Kidney (tissue), 14 donors: ENCODE results near the gene RNASEH2A. TPM values are rescaled to one million over a fixed set of nuclear protein-coding genes. Genes with fewer than 3 reads are reported as not detected.

Source experiments
- DNase-seq, 5 donors: peaks; one replicate each; pipeline ENCODE4 v3.0.0-alpha.2; 2013 to 2020
- FAIRE-seq: peaks from 2 replicates; lab custom pipeline; 2012; peaks lifted over from hg19 to GRCh38; lab: Jason Lieb, UNC
- H3K27ac ChIP-seq, 2 donors: one replicate each; pipeline ENCODE4 v1.7.0; 2013; ENCODE audit warnings: low read depth in 2 of 2, low read length in 2 of 2, inconsistent platforms in 1 of 2
- H3K27me3 ChIP-seq: one replicate; pipeline ENCODE4 v1.7.1; 2013; ENCODE audit warnings: low read length, inconsistent platforms; ENCODE audit not compliant: control insufficient read depth, insufficient read depth
- H3K36me3 ChIP-seq, 3 donors: one replicate each; pipeline versions ENCODE4 v1.7.0 to v1.7.1; 2013; ENCODE audit warnings: low read length in 3 of 3, control low read depth in 1 of 3, inconsistent platforms in 1 of 3; ENCODE audit not compliant: insufficient read depth in 3 of 3, control insufficient read depth in 2 of 3
- H3K4me1 ChIP-seq, 3 donors: one replicate each; pipeline versions ENCODE4 v1.7.0 to v1.7.1; 2013; ENCODE audit warnings: low read length in 3 of 3, inconsistent platforms in 1 of 3, low read depth in 1 of 3; ENCODE audit not compliant: control insufficient read depth in 2 of 3, insufficient read depth in 2 of 3
- H3K4me3 ChIP-seq, 3 donors: one replicate each; pipeline versions ENCODE4 v1.7.0 to v1.8.1; 2013; ENCODE audit warnings: low read length in 3 of 3, control low read depth in 1 of 3, inconsistent platforms in 1 of 3
- H3K9ac ChIP-seq, 3 donors: one replicate each; pipeline versions ENCODE4 v1.7.0 to v1.7.1; 2013; ENCODE audit warnings: low read length in 3 of 3, control low read depth in 1 of 3, inconsistent platforms in 1 of 3
- H3K9me3 ChIP-seq, 3 donors: one replicate each; pipeline versions ENCODE4 v1.7.0 to v1.7.1; 2013; ENCODE audit warnings: low read length in 3 of 3, control low read depth in 1 of 3, inconsistent platforms in 1 of 3; ENCODE audit not compliant: control insufficient read depth in 2 of 3, insufficient read depth in 1 of 3
- CTCF ChIP-seq: IDR thresholded peaks from 3 replicates; pipeline ENCODE4 v1.5.1; 2012; ENCODE audit warnings: mild to moderate bottlenecking, moderate library complexity, borderline replicate concordance; ENCODE audit not compliant: insufficient read depth; ENCODE audit errors: extremely low read depth
- intact Hi-C: fragments of 100-400 bp; cut with DNase I; formaldehyde crosslinking; loops from one replicate; pipeline ENCODE4 v1.11.1; 2022
- polyA plus RNA-seq: library from polyadenylated mRNA; stranded (reverse); fragments of 350-450 nt; fragmentation: Illumina TruSeq; extraction: RNeasy Lipid Tissue Mini Kit (QIAGEN cat#74804); gene quantifications from one replicate; pipeline ENCODE4 v1.2.3, GENCODE V29; 2014; ENCODE audit warnings: low read depth, low replicate concordance; ENCODE audit not compliant: insufficient read depth
- total RNA-seq: library from RNA; stranded (reverse); fragmentation: NEBNext Ultra II Directional; extraction: Animal tissue kit (Norgen Biotek cat#: 25700); gene quantifications from one replicate; pipeline ENCODE4 v1.2.1, GENCODE V29; 2021
- donor health status: control.
- donor health status: control.
- donor health status: control.
- donor health status: control.
- donor health status: control.
- donor health status: DM: yes; HTN: yes; CAD: no.
- donor health status: Normal renal cell carcinoma (clear cell type).

RNASEH2A gene
- total and polyA plus RNA-seq, 2 donors from 2014 or later, result 1.3 to 7.9 TPM

- H3K9me3 ChIP-seq, result no peaks in the 10 kb centered on the region
- peak within 1 kb of the TSS; percentile 77 to 97 (median 96) for H3K4me3 ChIP-seq
- intact Hi-C loops, result loop anchor here (10.0 kb wide), 1 partner anchor 117 kb away; no protein-coding TSS in a partner anchor
- H3K4me1 ChIP-seq, result peaks cover 3 to 33% (median 20%) of the 10 kb centered on the region in 3 donors
- peak within 1 kb of the TSS; percentile 100 for H3K27ac ChIP-seq
- FAIRE-seq (no peak), DNase-seq (peak; percentile 94 to 100 (median 96))
- no peak for TF ChIP-seq CTCF
- H3K9ac ChIP-seq, result peak within 1 kb of the TSS; percentile 60 to 100 (median 100)
- H3K36me3 ChIP-seq, result no peaks in the 10 kb centered on the region
- H3K27me3 ChIP-seq, result no peaks in the 10 kb centered on the region
These were observed 14.9 kb upstream of the RNASEH2A start, which contains the start of gene JUNB for GRCh38 chr19:12791345-12792050. Gene JUNB, plus strand, starts transcription at chr19:12791486. Its CDS starts 286 bp downstream, at chr19:12791772.

DNA sequence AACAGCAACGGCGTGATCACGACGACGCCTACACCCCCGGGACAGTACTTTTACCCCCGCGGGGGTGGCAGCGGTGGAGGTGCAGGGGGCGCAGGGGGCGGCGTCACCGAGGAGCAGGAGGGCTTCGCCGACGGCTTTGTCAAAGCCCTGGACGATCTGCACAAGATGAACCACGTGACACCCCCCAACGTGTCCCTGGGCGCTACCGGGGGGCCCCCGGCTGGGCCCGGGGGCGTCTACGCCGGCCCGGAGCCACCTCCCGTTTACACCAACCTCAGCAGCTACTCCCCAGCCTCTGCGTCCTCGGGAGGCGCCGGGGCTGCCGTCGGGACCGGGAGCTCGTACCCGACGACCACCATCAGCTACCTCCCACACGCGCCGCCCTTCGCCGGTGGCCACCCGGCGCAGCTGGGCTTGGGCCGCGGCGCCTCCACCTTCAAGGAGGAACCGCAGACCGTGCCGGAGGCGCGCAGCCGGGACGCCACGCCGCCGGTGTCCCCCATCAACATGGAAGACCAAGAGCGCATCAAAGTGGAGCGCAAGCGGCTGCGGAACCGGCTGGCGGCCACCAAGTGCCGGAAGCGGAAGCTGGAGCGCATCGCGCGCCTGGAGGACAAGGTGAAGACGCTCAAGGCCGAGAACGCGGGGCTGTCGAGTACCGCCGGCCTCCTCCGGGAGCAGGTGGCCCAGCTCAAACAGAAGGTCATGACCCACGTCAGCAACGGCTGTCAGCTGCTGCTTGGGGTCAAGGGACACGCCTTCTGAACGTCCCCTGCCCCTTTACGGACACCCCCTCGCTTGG lies 14.1 kb upstream of the RNASEH2A start:
- Histone ChIP-seq H3K4me1 (peaks cover 3 to 27% (median 20%) of the 10 kb centered on the region in 3 donors), H3K9ac (peak overlapping the region; percentile 60 to 100 (median 100)), H3K9me3 (no peaks in the 10 kb centered on the region), H3K4me3 (peak overlapping the region; percentile 77 to 97 (median 96)), H3K27ac (peak overlapping the region; percentile 100), H3K27me3 (no peaks in the 10 kb centered on the region), H3K36me3 (peaks cover 0 to 5% (median 0%) of the 10 kb centered on the region in 3 donors)
- TF ChIP-seq CTCF, result no peak
- DNase-seq (peak; percentile 70 to 94 (median 85)), FAIRE-seq (no peak)
- intact Hi-C loops, result loop anchor here (10.0 kb wide), 1 partner anchor 117 kb away; no protein-coding TSS in a partner anchor

DNA sequence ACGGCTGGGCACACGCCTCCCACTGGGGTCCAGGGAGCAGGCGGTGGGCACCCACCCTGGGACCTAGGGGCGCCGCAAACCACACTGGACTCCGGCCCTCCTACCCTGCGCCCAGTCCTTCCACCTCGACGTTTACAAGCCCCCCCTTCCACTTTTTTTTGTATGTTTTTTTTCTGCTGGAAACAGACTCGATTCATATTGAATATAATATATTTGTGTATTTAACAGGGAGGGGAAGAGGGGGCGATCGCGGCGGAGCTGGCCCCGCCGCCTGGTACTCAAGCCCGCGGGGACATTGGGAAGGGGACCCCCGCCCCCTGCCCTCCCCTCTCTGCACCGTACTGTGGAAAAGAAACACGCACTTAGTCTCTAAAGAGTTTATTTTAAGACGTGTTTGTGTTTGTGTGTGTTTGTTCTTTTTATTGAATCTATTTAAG lies 13.5 kb upstream of the RNASEH2A start:
- no peaks in the 10 kb centered on the region for H3K27me3 ChIP-seq
- intact Hi-C loops, result loop anchor here (10.0 kb wide), 1 partner anchor 118 kb away; no protein-coding TSS in a partner anchor

More for the DNA sequence above, 13.5 kb upstream of the RNASEH2A start:
- Histone ChIP-seq H3K9me3 (no peaks in the 10 kb centered on the region), H3K36me3 (peaks cover 0 to 5% (median 0%) of the 10 kb centered on the region in 3 donors), H3K9ac (peak overlapping the region; percentile 60 to 100 (median 100)), H3K27ac (peak overlapping the region; percentile 100), H3K4me1 (peaks cover 3 to 27% (median 19%) of the 10 kb centered on the region in 3 donors), H3K4me3 (peak overlapping the region; percentile 77 to 97 (median 96))
- DNase-seq (peak in 1 of 5 donors; percentile 72), FAIRE-seq (no peak)
- no peak for TF ChIP-seq CTCF
